HG03039 (cell line): ENCODE results near the gene PRR20D.
"Not testable (repeated sequence)": the region's sequence is repeated elsewhere in the genome, so short reads cannot be mapped to it uniquely, and the experiment has no call there.

Source experiments
- ATAC-seq: cut with Tn5 transposase; IDR thresholded peaks from one replicate; pipeline ENCODE4 v1.9.1; 2021; ENCODE audit warnings: mild to moderate bottlenecking, moderate library complexity; ENCODE audit not compliant: unreplicated experiment

The PRR20D gene

GRCh38 chr13:57160332-57160731, at the start of gene PRR20D:
PRR20D (plus strand) TSS chr13:57160632; CDS start chr13:57161019, 387 bp downstream.
- not testable (repeated sequence) for ATAC-seq

- no peak for ATAC-seq
Measured at GRCh38 chr13:57114945-57115344, 45.5 kb upstream of the PRR20D start.

- no peak for ATAC-seq
Measured at GRCh38 chr13:57123681-57124080, 36.8 kb upstream of the PRR20D start.

GRCh38 chr13:57128909-57129308, 31.5 kb upstream of the PRR20D start:
- no peak for ATAC-seq

- no peak for ATAC-seq
Measured at GRCh38 chr13:57136093-57136492, 24.3 kb upstream of the PRR20D start.

GRCh38 chr13:57137585-57137984, 22.8 kb upstream of the PRR20D start:
- ATAC-seq, result no peak

GRCh38 chr13:57138988-57139387, 21.4 kb upstream of the PRR20D start:
- no peak for ATAC-seq

GRCh38 chr13:57139781-57140180, 20.7 kb upstream of the PRR20D start:
- not testable (repeated sequence) for ATAC-seq

- not testable (repeated sequence) for ATAC-seq
Measured at GRCh38 chr13:57140235-57140968, 20.0 kb upstream of the PRR20D start, which contains the start of gene PRR20A. PRR20A (plus strand) TSS chr13:57140918; CDS start chr13:57141305, 387 bp downstream.

- ATAC-seq, result not testable (repeated sequence)
Measured at GRCh38 chr13:57147188-57147587, 13.2 kb upstream of the PRR20D start, which contains the start of gene PRR20B. PRR20B (plus strand) TSS chr13:57147488; CDS start chr13:57147875, 387 bp downstream.

- ATAC-seq, result not testable (repeated sequence)
Measured at GRCh38 chr13:57148106-57148505, 12.3 kb upstream of the PRR20D start.

GRCh38 chr13:57153761-57154160, 6.7 kb upstream of the PRR20D start, which contains the start of gene PRR20C:
PRR20C (plus strand) TSS chr13:57154061; CDS start chr13:57154448, 387 bp downstream.
- not testable (repeated sequence) for ATAC-seq

- not testable (repeated sequence) for ATAC-seq
Measured at GRCh38 chr13:57166897-57167296, 6.5 kb downstream of the PRR20D start, which contains the start of gene PRR20E. PRR20E (plus strand) TSS chr13:57167197; CDS start chr13:57167584, 387 bp downstream.

GRCh38 chr13:57191667-57192066, 31.2 kb downstream of the PRR20D start:
- ATAC-seq, result no peak

- ATAC-seq, result no peak
Measured at GRCh38 chr13:57212989-57213388, 52.6 kb downstream of the PRR20D start.
